ENCODE results near the gene INTS4. TPM values are rescaled to one million over a fixed set of nuclear protein-coding genes. Genes with fewer than 3 reads are reported as not detected.

INTS4 gene
- total RNA-seq, 2 experiments from 2014 or later: 50.6 to 57.0 TPM

DNA sequence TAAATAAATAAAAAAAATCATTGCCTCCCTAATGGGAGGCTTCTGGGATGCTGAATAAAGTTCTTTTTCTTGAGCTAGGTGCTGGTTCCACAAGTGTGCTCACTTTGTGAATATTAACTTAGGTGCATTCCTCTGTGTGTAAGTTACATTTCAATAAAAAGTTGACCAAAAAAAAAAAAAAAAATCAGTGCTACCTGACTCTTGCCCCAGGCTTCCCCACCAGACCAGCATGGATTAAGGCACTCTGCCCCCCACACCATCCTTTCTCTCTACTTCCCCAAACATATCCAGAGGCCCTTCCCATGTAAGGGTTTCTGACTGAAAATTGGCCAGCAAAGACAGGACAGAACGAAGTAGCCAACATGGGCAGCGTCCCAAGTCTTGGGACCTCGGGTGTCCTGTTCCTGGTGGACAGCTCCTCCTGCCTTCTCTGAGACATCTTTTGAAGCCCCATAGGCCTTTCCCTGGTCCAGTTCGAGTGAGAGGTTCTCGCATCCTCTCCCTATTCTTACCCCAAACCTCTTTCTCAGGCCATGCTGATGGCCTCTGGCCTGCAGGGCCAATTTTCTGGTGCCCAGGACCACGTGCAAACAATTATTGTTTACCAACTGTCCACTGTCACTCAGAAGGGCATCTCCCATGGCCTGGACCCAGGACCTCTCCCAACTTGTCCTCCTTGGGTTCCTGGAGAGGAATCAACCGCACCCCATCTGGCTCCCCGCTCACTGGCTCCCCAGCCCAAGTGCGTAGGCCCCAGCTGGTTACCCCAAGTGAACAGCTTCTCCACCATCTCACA, 43.6 kb upstream of the INTS4 start:
- TF ChIP-seq, protein P1, sequence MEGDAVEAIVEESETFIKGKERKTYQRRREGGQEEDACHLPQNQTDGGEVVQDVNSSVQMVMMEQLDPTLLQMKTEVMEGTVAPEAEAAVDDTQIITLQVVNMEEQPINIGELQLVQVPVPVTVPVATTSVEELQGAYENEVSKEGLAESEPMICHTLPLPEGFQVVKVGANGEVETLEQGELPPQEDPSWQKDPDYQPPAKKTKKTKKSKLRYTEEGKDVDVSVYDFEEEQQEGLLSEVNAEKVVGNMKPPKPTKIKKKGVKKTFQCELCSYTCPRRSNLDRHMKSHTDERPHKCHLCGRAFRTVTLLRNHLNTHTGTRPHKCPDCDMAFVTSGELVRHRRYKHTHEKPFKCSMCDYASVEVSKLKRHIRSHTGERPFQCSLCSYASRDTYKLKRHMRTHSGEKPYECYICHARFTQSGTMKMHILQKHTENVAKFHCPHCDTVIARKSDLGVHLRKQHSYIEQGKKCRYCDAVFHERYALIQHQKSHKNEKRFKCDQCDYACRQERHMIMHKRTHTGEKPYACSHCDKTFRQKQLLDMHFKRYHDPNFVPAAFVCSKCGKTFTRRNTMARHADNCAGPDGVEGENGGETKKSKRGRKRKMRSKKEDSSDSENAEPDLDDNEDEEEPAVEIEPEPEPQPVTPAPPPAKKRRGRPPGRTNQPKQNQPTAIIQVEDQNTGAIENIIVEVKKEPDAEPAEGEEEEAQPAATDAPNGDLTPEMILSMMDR (conservative IDR thresholded peaks at IDR 0.05; ENCODE audit: low read length): no peak
- no peak for TF ChIP-seq EZH2phosphoT487 (IDR thresholded peaks at IDR 0.05; ENCODE audit: borderline replicate concordance, low read depth, low read length)
- no TSS peak for BruUV-seq (replicated peaks)
- intact Hi-C loops (cut with micrococcal nuclease; ENCODE audit: unreplicated experiment): no loop called here

DNA sequence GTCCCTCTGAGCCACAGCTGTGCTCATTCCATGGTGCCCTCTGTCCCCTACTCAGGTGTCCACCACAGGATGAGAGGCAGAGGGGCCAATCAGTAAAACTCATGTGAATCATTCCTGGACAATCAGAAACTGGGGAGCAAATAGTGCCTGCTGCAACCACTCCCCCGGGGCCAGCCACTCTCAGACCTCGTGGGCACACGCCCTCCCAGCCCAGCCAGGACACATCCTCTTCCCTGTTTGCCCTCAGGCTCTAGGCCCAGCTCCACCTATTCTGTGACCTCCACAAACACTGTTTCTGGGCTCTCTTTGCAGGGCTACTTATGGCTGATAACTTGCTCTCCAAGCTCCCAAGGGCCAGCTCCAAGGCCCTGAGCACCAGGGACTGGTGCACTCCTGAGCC, 42.6 kb upstream of the INTS4 start:
- Histone ChIP-seq H3K4me2 (ENCODE audit: low read length) (no peak overlapping the region), H3K4me1 (ENCODE audit: insufficient read depth, low read length, poor library complexity, severe bottlenecking) (no peaks in the 10 kb centered on the region), H3K4me3 (ENCODE audit: low read depth, low read length, poor library complexity, severe bottlenecking) (no peak overlapping the region), H3K79me2 (ENCODE audit: insufficient read depth, low read depth, low read length) (no peaks in the 10 kb centered on the region), H4K20me1 (ENCODE audit: insufficient read depth, low read length) (no peaks in the 10 kb centered on the region), H2AFZ (ENCODE audit: low read length) (no peak overlapping the region), H3K36me3 (ENCODE audit: insufficient read depth, low read length) (no peaks in the 10 kb centered on the region), H3K9me2 (ENCODE audit: insufficient read depth, low read length) (no peaks in the 10 kb centered on the region), H3K9me3 (ENCODE audit: low read length) (no peaks in the 10 kb centered on the region), H3K27ac (ENCODE audit: low read depth, low read length, poor library complexity, severe bottlenecking) (no peak overlapping the region)
- TF ChIP-seq, protein P1 (conservative IDR thresholded peaks at IDR 0.05; ENCODE audit: low read length): no peak
- no peak for TF ChIP-seq EZH2phosphoT487 (IDR thresholded peaks at IDR 0.05; ENCODE audit: borderline replicate concordance, low read depth, low read length)
- intact Hi-C loops (cut with micrococcal nuclease; ENCODE audit: unreplicated experiment): no loop called here
- no peak for DNase-seq (ENCODE audit: low spot score)
- POLR2A ChIA-PET: interaction anchor here (0.9 kb wide), 1 partner anchor 40 kb away, joined by 3 read pairs; no protein-coding TSS in a partner anchor
- BruUV-seq (replicated peaks): no TSS peak
- CTCF ChIA-PET (ENCODE audit: unreplicated experiment): no interaction called here

More for the DNA sequence above, 43.6 kb upstream of the INTS4 start:
- Histone ChIP-seq H4K20me1 (ENCODE audit: insufficient read depth, low read length) (no peaks in the 10 kb centered on the region), H2AFZ (ENCODE audit: low read length) (no peak overlapping the region), H3K4me1 (ENCODE audit: insufficient read depth, low read length, poor library complexity, severe bottlenecking) (no peaks in the 10 kb centered on the region), H3K9me3 (ENCODE audit: low read length) (no peaks in the 10 kb centered on the region), H3K36me3 (ENCODE audit: insufficient read depth, low read length) (no peaks in the 10 kb centered on the region), H3K4me3 (ENCODE audit: low read depth, low read length, poor library complexity, severe bottlenecking) (no peak overlapping the region), H3K27ac (ENCODE audit: low read depth, low read length, poor library complexity, severe bottlenecking) (no peak overlapping the region), H3K9me2 (ENCODE audit: insufficient read depth, low read length) (no peaks in the 10 kb centered on the region), H3K4me2 (ENCODE audit: low read length) (no peak overlapping the region), H3K79me2 (ENCODE audit: insufficient read depth, low read depth, low read length) (no peaks in the 10 kb centered on the region)
- no peak for DNase-seq (ENCODE audit: low spot score)
- ChIA-PET CTCF (ENCODE audit: unreplicated experiment) (no interaction called here), POLR2A (interaction anchor here (0.9 kb wide), 1 partner anchor 41 kb away, joined by 3 read pairs; no protein-coding TSS in a partner anchor)

DNA sequence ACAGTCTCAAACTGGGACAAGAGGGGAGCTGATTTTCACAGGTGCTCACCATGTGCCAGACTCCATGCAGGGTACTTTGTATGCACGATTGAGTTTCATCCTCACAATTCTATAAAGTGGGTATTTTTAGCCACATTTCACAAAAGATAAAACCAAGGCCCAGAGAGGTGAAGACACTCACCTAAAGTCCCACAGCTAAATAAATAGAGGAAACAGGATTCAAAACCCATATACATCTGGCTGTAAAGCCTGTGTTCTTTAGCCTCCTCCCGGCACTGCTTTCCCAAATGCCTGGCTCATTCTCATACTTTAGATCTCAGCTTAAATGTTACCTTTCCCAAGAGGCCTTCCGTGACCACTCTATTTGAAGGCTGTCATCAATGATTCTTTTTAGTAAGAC, 41.8 kb upstream of the INTS4 start:
- H3K4me1 ChIP-seq (ENCODE audit: insufficient read depth, low read length, poor library complexity, severe bottlenecking): no peaks in the 10 kb centered on the region
- TF ChIP-seq EZH2phosphoT487 (IDR thresholded peaks at IDR 0.05; ENCODE audit: borderline replicate concordance, low read depth, low read length): no peak
- TF ChIP-seq, protein P1 (conservative IDR thresholded peaks at IDR 0.05; ENCODE audit: low read length): no peak
- H4K20me1 ChIP-seq (ENCODE audit: insufficient read depth, low read length): no peaks in the 10 kb centered on the region
- ChIA-PET POLR2A (interaction anchor here (1.0 kb wide), 1 partner anchor 552 kb away, joined by 3 read pairs; no protein-coding TSS in a partner anchor), CTCF (ENCODE audit: unreplicated experiment) (no interaction called here)
- no peak overlapping the region for H3K27ac ChIP-seq (ENCODE audit: low read depth, low read length, poor library complexity, severe bottlenecking)
- H3K79me2 ChIP-seq (ENCODE audit: insufficient read depth, low read depth, low read length): no peaks in the 10 kb centered on the region
- no peaks in the 10 kb centered on the region for H3K36me3 ChIP-seq (ENCODE audit: insufficient read depth, low read length)
- no peak for DNase-seq (ENCODE audit: low spot score)
- no peak overlapping the region for H3K4me2 ChIP-seq (ENCODE audit: low read length)
- no peak overlapping the region for H3K4me3 ChIP-seq (ENCODE audit: low read depth, low read length, poor library complexity, severe bottlenecking)
- BruUV-seq (replicated peaks): no TSS peak
- intact Hi-C loops (cut with micrococcal nuclease; ENCODE audit: unreplicated experiment): no loop called here
- H3K9me3 ChIP-seq (ENCODE audit: low read length): no peaks in the 10 kb centered on the region
- no peak overlapping the region for H2AFZ ChIP-seq (ENCODE audit: low read length)
- no peaks in the 10 kb centered on the region for H3K9me2 ChIP-seq (ENCODE audit: insufficient read depth, low read length)
